AG08396 (cell line): ENCODE data around the gene EEF1AKMT4.
A peak's percentile ranks its signal among the peaks of the same experiment; 100 is the strongest.
"Not testable (repeated sequence)": the region's sequence is repeated elsewhere in the genome, so short reads cannot be mapped to it uniquely, and the experiment has no call there.

ENCODE experiments used
- DNase-seq: peaks from one replicate; pipeline ENCODE4 v3.0.0; 2012; ENCODE audit warnings: low spot score, mixed read lengths

The EEF1AKMT4 gene

GRCh38 chr3:184259878-184260723, 10.6 kb downstream of the EEF1AKMT4 start:
- peak; percentile 87 for DNase-seq

- DNase-seq = peak; percentile 30
Measured at GRCh38 chr3:184260724-184261269, 11.3 kb downstream of the EEF1AKMT4 start.

- DNase-seq = peak; percentile 89
Measured at GRCh38 chr3:184261270-184261853, 11.9 kb downstream of the EEF1AKMT4 start, which contains the start of gene CAMK2N2. TSS of gene CAMK2N2 (minus strand) at chr3:184261553. CDS start at chr3:184261285, 268 bp downstream.

- DNase-seq = peak; percentile 71
Measured at GRCh38 chr3:184261854-184262763, 12.6 kb downstream of the EEF1AKMT4 start.

GRCh38 chr3:184262764-184263179, 13.3 kb downstream of the EEF1AKMT4 start:
- no peak for DNase-seq

GRCh38 chr3:184267249-184267648, 17.8 kb downstream of the EEF1AKMT4 start:
- DNase-seq = not testable (repeated sequence)

GRCh38 chr3:184272269-184272668, 22.8 kb downstream of the EEF1AKMT4 start:
- no peak for DNase-seq

- no peak for DNase-seq
Measured at GRCh38 chr3:184275381-184275701, 25.9 kb downstream of the EEF1AKMT4 start.

GRCh38 chr3:184275961-184276910, 26.8 kb downstream of the EEF1AKMT4 start, which contains the start of gene ECE2:
TSS of gene ECE2 (plus strand) at chr3:184276022. CDS start at chr3:184276154, 132 bp downstream.
- peak; percentile 69 for DNase-seq

- no peak for DNase-seq
Measured at GRCh38 chr3:184277366-184277765, 27.9 kb downstream of the EEF1AKMT4 start.

GRCh38 chr3:184282941-184283340, 33.5 kb downstream of the EEF1AKMT4 start:
- DNase-seq = no peak

- no peak for DNase-seq
Measured at GRCh38 chr3:184283681-184284080, 34.2 kb downstream of the EEF1AKMT4 start.

- DNase-seq = peak; percentile 89
Measured at GRCh38 chr3:184284696-184285095, 35.2 kb downstream of the EEF1AKMT4 start.

GRCh38 chr3:184289426-184289938, 40.0 kb downstream of the EEF1AKMT4 start:
- peak; percentile 77 for DNase-seq

- DNase-seq = no peak
Measured at GRCh38 chr3:184290331-184290730, 40.9 kb downstream of the EEF1AKMT4 start.

- no peak for DNase-seq
Measured at GRCh38 chr3:184291044-184291737, 41.7 kb downstream of the EEF1AKMT4 start.

GRCh38 chr3:184291738-184292445, 42.4 kb downstream of the EEF1AKMT4 start:
- no peak for DNase-seq

- no peak for DNase-seq
Measured at GRCh38 chr3:184295771-184296170, 46.3 kb downstream of the EEF1AKMT4 start.

GRCh38 chr3:184296616-184297015, 47.1 kb downstream of the EEF1AKMT4 start:
- DNase-seq = no peak
